ENCODE results near the gene ANO1.

Gene ANO1

DNA sequence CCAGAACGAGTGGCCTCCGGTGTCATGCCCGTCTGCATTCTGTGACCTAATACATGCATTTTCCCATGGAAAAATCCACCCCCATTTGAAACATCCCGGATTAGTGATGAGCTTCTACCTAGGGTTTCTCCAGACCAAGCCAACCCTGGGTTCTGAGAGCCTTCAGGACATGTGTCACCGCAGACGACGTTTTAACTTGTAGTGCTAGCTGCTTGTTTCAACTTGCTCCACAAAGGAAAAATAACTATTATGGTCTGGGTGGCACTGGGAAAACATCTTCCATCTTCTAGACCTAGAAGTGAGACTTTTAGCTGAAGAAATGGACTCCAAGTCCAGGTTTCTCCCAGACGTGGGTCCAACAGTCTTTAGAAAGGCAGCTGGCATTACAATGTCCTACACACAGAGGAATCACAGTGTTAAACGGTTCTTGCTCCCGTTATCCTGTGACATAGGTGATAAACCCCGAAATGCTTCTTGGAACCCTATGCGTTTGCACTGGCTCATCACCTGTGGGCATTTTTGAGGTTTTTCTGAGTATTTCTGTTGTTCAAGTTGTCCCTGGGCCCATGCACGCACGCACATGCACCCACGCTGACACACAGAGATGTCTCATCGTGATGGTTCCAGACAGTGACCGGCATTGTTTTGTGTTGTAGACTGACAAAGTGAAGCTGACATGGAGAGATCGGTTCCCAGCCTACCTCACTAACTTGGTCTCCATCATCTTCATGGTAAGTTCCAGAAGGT is 78.3 kb downstream of the ANO1 start:
- FAIRE-seq (peak; percentile 48), DNase-seq (ENCODE audit: insufficient read length, low spot score) (no peak)

DNA sequence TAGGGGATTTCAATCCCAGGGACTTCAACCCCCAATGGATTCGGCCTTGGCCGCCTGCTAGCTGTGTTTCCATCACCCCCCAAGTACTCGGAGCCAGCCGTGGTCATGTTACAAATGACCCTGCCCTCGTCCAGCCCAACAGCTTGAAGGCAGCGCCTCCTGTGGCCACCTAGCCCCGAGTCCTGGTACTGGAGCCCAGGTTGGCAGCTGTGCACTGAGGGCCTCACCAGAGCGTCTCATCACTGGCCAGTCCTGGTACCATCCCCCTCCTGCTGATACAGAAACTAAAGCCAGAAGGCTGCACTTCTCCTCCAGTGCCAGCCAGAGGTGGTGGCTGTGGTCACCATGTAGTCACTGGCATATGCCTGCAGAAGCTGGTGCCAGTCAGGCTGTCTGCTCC is 80.1 kb downstream of the ANO1 start:
- peak; percentile 40 for DNase-seq (ENCODE audit: insufficient read length, low spot score)
- FAIRE-seq, result no peak

DNA sequence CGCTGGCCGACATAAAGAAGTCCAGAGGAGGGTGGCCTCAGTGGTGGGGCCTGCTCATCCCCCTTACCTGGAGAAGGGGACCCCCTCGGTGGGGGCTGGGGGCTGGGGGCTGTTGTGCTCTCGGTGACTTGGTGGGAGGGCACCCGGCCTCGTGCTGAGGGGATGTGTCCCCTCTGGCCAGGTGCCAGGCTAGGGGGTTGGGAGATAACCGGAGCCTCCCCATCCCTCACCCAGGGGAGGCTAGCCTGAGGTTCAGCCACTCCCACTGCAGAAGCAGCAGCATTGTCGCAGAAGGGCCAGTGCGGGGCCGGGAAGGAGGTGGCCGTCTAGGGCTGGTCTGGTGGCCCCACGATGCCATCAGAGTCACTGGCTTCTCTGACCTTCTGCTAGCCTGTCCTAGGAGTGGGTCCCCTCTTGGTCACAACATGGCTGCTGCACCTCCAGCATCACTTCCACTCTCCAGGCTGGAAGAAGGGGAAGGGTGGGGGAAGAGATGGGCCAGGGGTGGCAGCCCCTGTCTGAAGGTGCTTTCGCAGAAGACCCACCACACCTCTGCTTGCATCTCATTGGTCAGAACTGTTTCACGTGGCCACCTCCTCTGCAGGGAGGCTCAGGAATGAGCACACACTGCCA is 80.8 kb downstream of the ANO1 start:
- no peak for DNase-seq (ENCODE audit: insufficient read length, low spot score)
- FAIRE-seq, result peak; percentile 44

DNA sequence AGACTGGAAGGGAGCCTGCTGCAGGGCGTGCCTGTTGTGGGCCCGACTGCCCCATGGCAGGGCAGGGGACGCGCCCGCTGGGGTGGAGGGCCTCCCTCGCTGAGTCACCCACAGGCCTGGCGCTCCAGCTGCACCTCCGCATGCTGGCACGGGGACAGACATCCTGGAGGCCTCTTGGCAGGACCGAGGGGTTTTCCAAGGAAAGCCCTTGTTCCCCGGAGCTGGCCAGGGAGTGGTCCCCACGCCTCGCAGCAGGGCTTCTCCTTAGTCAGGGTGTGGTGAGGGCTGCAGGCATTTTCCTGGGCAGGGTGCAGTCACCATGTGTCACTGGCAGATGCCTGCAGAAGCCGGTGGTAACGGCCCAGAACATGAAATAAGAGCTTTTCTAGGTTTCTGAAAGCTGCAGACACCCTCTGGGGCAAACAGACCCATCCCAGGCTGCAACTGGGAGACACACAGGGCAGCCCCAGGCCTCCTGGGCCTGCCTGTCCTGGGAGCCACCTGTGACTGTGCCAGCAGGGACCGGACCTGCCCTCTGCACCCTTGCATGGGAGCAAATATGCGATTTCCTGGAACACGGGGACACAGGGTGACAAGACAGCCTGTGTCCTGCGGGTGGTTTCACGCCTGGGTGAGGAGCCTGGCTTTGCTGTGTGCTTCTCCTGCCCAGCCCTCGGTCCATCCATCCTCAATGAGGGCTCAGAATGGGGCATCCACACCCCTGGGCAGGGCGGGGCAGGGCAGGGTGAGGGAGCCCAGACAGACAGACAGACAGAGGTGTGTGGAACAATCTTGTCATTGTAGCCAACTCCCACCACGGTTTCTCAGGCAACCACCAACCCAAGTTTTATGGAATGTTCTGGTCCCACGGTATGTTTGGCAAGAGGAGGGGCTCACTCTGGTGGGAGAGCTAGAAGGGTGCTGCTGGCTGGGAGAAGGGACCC is 81.8 kb downstream of the ANO1 start:
- no peak for DNase-seq (ENCODE audit: insufficient read length, low spot score)
- peak; percentile 13 for FAIRE-seq

DNA sequence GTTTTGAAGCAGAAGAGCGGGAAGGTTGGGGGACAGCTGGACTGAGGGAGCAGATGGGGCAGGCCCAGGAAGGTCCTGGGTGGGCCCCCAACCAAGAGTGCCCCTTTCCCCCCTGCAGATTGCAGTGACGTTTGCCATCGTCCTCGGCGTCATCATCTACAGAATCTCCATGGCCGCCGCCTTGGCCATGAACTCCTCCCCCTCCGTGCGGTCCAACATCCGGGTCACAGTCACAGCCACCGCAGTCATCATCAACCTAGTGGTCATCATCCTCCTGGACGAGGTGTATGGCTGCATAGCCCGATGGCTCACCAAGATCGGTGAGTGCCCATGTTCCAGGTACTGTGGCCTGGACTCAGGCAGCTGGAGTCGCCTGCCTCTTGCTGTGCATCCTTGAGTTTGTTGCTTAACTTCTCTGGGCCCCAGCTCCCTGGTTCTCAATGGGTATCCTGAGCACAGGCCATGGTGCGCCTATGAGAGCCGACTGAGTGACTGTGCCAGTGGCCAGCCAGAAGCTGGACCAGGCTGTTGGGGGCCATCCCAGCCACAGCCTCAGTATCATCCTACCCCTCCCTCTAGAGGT is 83.0 kb downstream of the ANO1 start:
- DNase-seq (ENCODE audit: insufficient read length, low spot score) (no peak), FAIRE-seq (no peak)

DNA sequence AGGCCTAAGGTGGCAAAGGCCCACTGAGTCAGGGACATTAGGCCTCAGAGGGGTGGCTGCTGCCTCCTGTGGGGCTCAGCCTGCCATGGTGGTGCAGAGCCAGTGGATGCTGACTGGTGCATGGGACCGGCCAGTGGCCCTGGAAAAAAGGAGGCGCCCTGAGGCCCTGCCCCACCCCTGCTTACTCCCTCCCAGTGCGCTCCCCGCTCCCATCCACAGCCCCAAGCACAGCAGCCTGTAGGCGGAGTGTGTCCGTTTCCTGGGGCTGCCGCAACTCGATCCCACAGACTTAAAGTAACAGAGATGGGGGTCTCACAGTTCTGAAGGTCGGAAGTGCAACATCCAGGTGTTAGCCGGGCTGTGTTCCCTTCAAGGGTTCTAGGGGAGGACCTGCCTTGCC is 86.6 kb downstream of the ANO1 start:
- FAIRE-seq, result no peak

DNA sequence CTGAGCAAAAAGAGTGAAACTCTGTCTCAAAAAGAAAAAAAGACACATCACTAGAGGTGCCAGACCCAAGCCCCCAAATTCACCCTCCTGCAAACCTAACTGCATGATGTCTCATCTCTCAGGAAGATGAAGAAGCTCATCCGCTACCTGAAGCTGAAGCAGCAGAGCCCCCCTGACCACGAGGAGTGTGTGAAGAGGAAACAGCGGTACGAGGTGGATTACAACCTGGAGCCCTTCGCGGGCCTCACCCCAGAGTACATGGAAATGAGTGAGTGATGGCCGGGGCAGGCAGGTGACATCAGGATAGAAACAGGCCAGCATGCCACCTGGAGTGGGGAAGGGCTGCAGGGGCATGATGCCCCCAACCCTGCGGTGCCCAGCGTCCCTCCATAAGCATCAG is 89.0 kb downstream of the ANO1 start:
- no peak for DNase-seq (ENCODE audit: insufficient read length, low spot score)
- no peak for FAIRE-seq

More for the DNA sequence above, 86.6 kb downstream of the ANO1 start:
- DNase-seq (ENCODE audit: insufficient read length, low spot score), result no peak

DNA sequence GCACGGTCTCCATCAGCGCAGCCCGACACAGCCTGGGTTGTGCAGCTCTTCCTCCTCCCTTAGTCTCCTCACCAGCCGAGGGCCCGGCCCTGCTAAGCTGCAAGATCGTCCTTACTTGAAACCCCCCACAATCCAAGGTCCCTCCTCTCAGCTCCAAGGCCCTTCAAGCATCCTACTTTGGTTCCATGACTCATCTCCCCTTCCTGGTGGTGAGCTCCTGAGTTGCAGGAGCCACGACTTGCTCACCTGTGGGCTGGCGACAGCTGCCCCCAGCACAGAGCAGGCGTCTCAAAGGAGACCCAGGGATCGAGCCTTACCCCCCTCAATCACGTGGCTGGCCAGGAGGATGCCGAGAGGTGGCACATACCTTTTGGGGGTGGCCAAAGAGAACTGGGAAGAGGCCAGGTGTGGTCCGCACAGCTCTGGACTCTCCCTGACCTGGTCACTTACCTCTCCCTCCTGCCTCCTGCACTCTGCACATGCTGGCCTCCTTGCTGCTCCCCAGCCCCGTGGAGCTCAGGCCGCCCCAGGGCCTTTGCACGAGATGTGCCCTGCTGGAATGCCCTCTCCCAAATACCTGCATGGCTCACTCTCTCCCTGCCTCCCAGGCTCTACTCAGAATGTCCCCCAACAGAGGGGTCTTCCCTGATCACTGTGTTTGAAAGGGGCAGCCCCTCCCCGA is 89.7 kb downstream of the ANO1 start:
- no peak for DNase-seq (ENCODE audit: insufficient read length, low spot score)
- FAIRE-seq, result no peak

DNA sequence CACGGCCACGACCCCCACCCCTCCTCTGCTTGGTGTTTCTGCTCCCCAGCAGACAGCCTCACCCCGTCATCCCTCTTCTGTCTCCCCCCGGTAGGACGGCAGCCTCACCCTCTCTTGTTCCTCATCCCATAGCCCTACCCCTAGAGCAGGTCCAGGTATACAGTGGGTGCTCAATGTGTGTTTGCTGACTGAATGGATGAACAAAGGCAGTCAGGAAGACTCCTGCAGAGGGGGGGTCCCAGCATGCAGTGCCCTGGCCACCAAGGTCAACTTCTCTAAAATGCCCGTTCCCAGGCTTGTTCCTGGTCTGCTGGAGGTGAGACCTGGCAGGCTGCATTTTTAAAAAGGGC is 90.3 kb downstream of the ANO1 start:
- FAIRE-seq (no peak), DNase-seq (ENCODE audit: insufficient read length, low spot score) (no peak)

DNA sequence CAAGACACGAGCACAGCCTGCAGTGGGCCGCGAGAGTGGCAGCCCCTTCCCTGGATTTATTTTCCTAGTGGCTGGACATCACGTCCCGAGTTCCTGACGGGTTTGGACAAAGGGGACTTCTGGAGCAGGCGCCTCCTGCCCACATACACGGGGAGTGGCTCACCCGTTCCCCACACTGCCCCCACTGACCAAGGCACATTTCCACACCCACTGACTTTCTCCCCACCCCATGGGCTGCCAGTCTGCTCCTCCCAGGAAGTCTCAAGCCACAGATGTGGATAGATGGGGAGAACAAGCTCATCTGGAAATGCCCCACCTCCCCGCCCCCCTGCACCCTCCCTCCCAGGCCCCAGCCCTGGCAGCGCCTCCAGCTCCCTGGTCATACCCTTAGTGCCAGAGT is 91.0 kb downstream of the ANO1 start:
- FAIRE-seq (no peak), DNase-seq (ENCODE audit: insufficient read length, low spot score) (no peak)

DNA sequence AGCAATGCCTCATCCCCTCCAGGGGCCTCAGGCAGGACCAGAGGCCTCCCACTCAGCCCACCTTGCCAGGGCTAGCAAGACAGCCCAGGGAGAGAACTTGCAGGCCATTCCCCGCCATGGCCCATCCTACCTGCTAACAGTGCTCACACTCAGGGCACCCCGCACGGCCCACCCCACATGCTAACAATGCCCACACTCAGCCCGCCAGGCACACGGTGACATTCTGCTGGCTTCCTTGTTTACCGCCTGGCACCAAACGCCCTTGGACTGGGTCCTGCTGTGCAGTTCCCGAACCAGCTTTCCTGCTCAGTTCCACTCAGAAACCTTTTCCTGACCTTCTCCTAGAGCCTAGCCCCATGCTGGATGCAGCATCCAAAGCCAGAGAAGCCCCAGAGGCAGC is 91.5 kb downstream of the ANO1 start:
- FAIRE-seq (no peak), DNase-seq (ENCODE audit: insufficient read length, low spot score) (no peak)

DNA sequence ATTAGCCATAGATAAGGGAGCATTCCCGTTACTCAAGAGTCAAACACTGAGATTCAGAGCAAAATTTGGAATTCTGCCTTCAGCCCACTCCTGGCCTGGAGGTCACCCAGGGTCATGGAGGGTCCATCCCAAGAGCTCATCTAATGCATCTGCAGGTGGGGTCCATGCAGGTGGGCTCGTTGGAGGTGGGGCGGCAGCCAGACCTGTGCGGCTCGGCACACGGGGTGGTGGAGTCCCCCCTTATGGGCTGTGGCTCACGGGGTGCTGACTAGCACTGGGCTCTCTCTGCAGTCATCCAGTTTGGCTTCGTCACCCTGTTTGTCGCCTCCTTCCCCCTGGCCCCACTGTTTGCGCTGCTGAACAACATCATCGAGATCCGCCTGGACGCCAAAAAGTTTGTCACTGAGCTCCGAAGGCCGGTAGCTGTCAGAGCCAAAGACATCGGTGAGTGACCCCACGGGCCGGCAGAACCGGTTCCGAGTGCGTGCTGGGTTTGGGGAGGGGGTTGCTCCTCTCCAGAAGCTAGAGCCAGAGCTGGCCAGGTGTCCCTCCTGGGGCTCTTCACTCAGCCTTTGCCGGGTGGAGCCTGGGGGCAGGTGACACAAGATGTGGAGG is 92.6 kb downstream of the ANO1 start:
- no peak for DNase-seq (ENCODE audit: insufficient read length, low spot score)
- FAIRE-seq, result no peak

DNA sequence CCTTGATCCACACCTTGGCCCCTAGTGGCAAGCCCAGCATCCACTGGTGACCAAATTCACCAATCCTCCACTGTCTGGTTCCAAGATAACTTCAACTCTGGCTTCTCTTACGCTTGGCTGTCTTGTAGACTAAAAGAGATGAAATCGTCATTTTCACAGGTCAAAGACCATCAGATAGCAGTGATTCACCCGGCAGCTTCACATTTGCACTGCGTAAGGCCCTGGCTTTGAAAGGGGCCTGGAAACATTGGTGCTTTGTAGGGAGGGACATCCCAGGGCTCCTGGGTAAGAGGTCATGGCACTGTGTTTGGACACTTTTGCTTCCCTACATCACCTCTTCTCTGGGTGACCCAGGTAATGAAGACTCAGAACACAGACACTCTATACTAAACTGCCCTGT is 94.9 kb downstream of the ANO1 start:
- DNase-seq (ENCODE audit: insufficient read length, low spot score) (no peak), FAIRE-seq (peak; percentile 20)

DNA sequence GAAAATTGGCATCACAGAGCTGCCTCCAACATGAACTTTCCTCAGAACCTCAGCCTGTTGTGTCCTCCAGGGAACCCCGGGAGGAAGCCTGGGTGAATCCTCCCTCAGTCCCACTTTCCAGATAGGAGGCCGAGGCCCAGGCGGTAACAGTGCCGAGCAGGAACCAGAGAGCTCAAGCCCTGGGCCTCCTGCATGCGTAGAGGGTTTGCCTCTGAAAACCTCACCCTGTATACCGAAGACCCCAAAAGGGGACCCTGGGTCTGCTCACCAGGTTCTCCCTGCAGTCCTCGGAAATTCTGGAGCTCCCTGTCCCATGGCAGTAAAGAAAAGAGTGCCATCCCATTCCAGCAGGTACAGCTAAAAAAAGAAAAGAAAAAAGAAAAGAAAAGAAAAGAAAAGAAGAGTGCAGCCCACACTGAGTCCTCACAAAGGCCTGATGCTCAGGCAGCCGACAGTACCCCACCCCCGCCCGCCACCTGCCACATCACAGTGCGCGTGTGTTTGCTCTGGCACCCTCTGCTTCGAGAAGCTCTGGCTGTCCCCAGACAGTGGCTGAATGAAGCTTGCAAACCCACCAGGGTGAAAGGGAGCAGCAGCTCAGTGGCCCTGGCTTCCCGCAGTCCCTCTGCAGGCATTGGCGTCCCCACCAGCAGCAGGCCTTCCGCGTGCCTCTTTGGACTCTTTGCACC is 96.6 kb downstream of the ANO1 start:
- FAIRE-seq (no peak), DNase-seq (ENCODE audit: insufficient read length, low spot score) (no peak)

DNA sequence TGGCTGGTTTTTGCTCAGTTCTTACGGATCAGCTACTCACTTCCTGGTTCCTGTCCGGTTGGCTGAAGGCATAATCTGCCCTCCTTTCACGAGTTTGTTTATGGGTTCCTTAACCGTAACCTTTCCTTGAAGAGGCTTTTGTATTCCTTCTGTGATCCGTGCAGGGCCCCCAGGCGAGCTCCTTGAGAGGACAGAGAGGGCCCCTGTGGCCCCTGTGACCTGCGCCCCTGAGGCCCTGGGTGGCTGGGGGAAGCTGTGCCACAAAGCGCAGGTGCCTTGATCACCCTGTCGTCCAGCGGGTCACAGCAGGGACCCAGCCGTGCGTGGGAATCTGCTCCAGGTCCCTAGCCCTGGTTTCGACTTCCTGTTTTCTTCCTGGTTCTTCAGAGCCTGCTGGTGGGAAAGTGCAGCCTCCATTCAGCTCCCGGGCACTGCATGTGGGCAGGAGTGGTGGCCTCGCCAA is 97.2 kb downstream of the ANO1 start:
- no peak for DNase-seq (ENCODE audit: insufficient read length, low spot score)
- no peak for FAIRE-seq

DNA sequence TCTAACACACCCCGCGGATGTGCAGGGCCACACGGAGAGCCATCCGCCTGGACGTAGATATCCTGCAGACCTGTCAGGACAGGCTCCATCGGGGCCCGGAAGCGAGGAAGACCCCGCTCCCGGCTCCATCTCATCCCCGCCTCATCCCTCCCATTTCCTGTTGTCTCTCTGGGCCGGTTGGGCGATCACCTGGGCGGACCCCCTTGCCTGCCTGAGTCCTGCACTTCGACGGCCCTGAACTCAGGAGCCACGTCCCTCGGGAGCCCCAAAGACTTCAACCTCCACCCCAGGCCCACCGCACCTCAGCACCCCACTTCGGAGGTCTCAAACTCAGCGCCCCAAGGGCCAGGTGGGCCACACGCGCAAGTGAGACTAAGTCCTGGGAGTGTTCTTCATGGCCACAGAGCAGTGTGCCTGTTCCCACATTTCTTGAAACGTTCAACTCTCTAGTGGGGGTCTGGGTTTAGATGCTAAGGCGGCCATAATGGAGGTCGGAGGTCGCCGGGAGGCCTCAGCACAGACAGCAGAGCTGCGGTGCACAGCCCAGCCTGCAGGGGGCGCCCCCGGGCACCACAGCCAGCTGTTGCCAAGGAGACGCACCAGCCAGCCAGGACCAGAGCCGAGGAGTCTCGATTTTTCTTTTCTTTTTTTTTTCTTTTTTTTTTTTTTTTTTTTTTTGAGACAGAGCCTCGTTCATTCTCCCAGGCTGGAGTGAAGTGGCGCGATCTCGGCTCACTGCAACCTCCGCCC is 99.0 kb downstream of the ANO1 start:
- FAIRE-seq (no peak), DNase-seq (ENCODE audit: insufficient read length, low spot score) (peak; percentile 59)

DNA sequence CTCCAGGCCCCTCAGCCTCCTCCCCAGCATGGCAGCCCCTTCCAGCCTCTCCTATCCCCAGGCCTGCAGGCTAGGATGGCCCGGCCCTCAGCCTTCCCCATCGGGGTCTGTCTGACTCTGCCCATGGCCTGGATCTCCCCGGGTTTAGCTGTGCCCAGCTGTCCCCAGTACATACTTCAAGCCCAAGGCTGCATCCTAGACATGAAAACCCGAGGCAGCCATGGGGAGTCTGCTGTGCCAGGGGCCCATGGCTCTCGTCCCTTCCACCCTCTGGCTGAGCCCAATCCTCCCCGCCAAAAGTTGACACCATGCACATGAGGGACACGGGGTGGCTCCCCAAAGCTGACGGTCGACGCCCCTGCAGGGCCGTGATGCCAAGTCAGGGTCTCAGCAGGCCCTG is 102.8 kb downstream of the ANO1 start:
- DNase-seq (ENCODE audit: insufficient read length, low spot score), result no peak
- FAIRE-seq, result no peak

DNA sequence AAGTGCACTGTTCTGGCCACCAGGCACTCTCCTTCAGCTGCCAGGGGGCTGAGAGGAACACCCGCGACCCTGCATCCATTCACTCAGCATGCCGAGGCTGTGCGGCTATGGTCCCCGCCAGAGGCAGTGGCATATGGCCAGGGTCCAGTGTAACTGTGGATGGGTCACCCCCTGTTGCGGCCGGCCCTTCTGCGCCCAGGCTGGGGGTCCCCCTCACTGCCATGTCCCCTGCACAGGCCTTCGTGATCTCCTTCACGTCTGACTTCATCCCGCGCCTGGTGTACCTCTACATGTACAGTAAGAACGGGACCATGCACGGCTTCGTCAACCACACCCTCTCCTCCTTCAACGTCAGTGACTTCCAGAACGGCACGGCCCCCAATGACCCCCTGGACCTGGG is 104.1 kb downstream of the ANO1 start:
- FAIRE-seq (no peak), DNase-seq (ENCODE audit: insufficient read length, low spot score) (no peak)

DNA sequence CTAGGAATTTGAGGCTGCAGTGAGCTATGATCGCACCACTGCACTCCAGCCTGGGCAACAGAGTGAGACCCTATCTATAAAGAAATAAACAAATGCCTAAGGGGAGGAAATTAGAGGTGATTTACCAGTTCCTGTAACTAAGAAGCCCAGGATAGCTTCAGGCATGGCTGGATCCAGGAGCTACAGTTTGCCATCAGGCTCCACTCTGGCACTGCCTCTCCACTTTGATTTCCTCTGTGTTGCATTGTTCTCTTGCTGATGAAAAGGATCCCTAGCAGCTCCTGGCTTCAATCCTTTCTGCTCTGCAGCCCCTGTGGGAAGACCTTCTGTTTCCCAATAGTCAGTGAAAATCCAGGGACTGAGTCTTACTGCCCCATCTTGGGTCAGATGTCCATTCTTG is 104.9 kb downstream of the ANO1 start:
- no peak for DNase-seq (ENCODE audit: insufficient read length, low spot score)
- no peak for FAIRE-seq
